BLaER1 treated with 17β-estradiol and CSF1 and Interleukin-3, amounts not matched to agents 10 nM and 100 nM (cell line): ENCODE data around the gene ROBO1.

ENCODE experiments used
- H3K27ac ChIP-seq, 11 experiments: shearing (Covaris generic); formaldehyde crosslinking; 2 replicates each; pipeline ENCODE4 v1.8.1; 2022
- H3K27me3 ChIP-seq, 11 experiments: shearing (Covaris generic); formaldehyde crosslinking; 2 replicates each; pipeline ENCODE4 v1.8.1; 2022
- H3K36me3 ChIP-seq, 11 experiments: shearing (Covaris generic); formaldehyde crosslinking; 2 replicates each; pipeline ENCODE4 v1.8.1; 2022
- H3K4me1 ChIP-seq, 10 experiments: shearing (Covaris generic); formaldehyde crosslinking; 2 replicates each; pipeline ENCODE4 v1.8.1; 2022
- H3K4me2 ChIP-seq, 11 experiments: shearing (Covaris generic); formaldehyde crosslinking; 2 replicates each; pipeline ENCODE4 v1.8.1; 2022
- H3K4me3 ChIP-seq, 10 experiments: shearing (Covaris generic); formaldehyde crosslinking; 2 replicates each; pipeline ENCODE4 v1.8.1; 2022
- H3K9ac ChIP-seq, 11 experiments: shearing (Covaris generic); formaldehyde crosslinking; 2 replicates each; pipeline ENCODE4 v1.8.1; 2022
- H3K9me3 ChIP-seq, 11 experiments: shearing (Covaris generic); formaldehyde crosslinking; replicated peaks in 1 of 11; 2 replicates each; pipeline ENCODE4 v1.8.1; 2022
- H4K20me1 ChIP-seq, 11 experiments: shearing (Covaris generic); formaldehyde crosslinking; 2 replicates each; pipeline ENCODE4 v1.8.1; 2022
- Cebpa-rat ChIP-seq, 11 experiments: shearing (Covaris generic); IDR thresholded peaks; 2 replicates each; pipeline ENCODE4 v1.8.1; 2022

The ROBO1 gene

GRCh38 chr3:79233431-79234060, 534.3 kb downstream of the ROBO1 start:
- no peak overlapping the region for H3K4me3 ChIP-seq
- no peak overlapping the region for H3K9ac ChIP-seq
- no peaks in the 10 kb centered on the region for H4K20me1 ChIP-seq
- H3K4me2 ChIP-seq: no peak overlapping the region
- no peak overlapping the region for H3K27ac ChIP-seq
- no peaks in the 10 kb centered on the region for H3K4me1 ChIP-seq
- no peaks in the 10 kb centered on the region for H3K36me3 ChIP-seq
- no peaks in the 10 kb centered on the region for H3K27me3 ChIP-seq
- H3K9me3 ChIP-seq: no peaks in the 10 kb centered on the region
- TF ChIP-seq Cebpa-rat (IDR thresholded peaks at IDR 0.05): no peak

GRCh38 chr3:79230266-79230665, 537.5 kb downstream of the ROBO1 start:
- H4K20me1 ChIP-seq: no peaks in the 10 kb centered on the region
- no peaks in the 10 kb centered on the region for H3K27me3 ChIP-seq
- no peak overlapping the region for H3K4me3 ChIP-seq
- H3K36me3 ChIP-seq: no peaks in the 10 kb centered on the region
- no peak for TF ChIP-seq Cebpa-rat (IDR thresholded peaks at IDR 0.05)
- no peak overlapping the region for H3K9ac ChIP-seq
- no peaks in the 10 kb centered on the region for H3K4me1 ChIP-seq
- no peaks in the 10 kb centered on the region for H3K9me3 ChIP-seq
- H3K4me2 ChIP-seq: no peak overlapping the region
- H3K27ac ChIP-seq: no peak overlapping the region

- Histone ChIP-seq H3K4me3 (no peak overlapping the region), H3K4me2 (no peak overlapping the region), H3K27me3 (no peaks in the 10 kb centered on the region), H3K4me1 (no peaks in the 10 kb centered on the region), H3K9ac (no peak overlapping the region), H4K20me1 (no peaks in the 10 kb centered on the region), H3K9me3 (no peaks in the 10 kb centered on the region), H3K36me3 (no peaks in the 10 kb centered on the region), H3K27ac (no peak overlapping the region)
- TF ChIP-seq Cebpa-rat (IDR thresholded peaks at IDR 0.05): no peak
Measured at GRCh38 chr3:79217096-79217495, 550.7 kb downstream of the ROBO1 start.

GRCh38 chr3:79215286-79215685, 552.5 kb downstream of the ROBO1 start:
- H3K36me3 ChIP-seq: no peaks in the 10 kb centered on the region
- no peak overlapping the region for H3K4me3 ChIP-seq
- no peaks in the 10 kb centered on the region for H3K4me1 ChIP-seq
- no peak for TF ChIP-seq Cebpa-rat (IDR thresholded peaks at IDR 0.05)
- H4K20me1 ChIP-seq: no peaks in the 10 kb centered on the region
- no peak overlapping the region for H3K9ac ChIP-seq
- H3K27ac ChIP-seq: no peak overlapping the region
- no peaks in the 10 kb centered on the region for H3K27me3 ChIP-seq
- H3K9me3 ChIP-seq: no peaks in the 10 kb centered on the region
- no peak overlapping the region for H3K4me2 ChIP-seq

GRCh38 chr3:79211586-79212359, 556.0 kb downstream of the ROBO1 start:
- Histone ChIP-seq H3K4me1 (no peaks in the 10 kb centered on the region), H3K9ac (no peak overlapping the region), H3K4me3 (no peak overlapping the region), H3K9me3 (no peaks in the 10 kb centered on the region), H3K27me3 (no peaks in the 10 kb centered on the region), H3K4me2 (no peak overlapping the region), H3K27ac (no peak overlapping the region), H4K20me1 (no peaks in the 10 kb centered on the region), H3K36me3 (no peaks in the 10 kb centered on the region)
- TF ChIP-seq Cebpa-rat (IDR thresholded peaks at IDR 0.05): no peak

- Histone ChIP-seq H3K4me3 (no peak overlapping the region), H3K27ac (no peak overlapping the region), H3K9me3 (no peaks in the 10 kb centered on the region), H3K36me3 (no peaks in the 10 kb centered on the region), H3K4me1 (no peaks in the 10 kb centered on the region), H3K4me2 (no peak overlapping the region), H4K20me1 (no peaks in the 10 kb centered on the region), H3K9ac (no peak overlapping the region), H3K27me3 (no peaks in the 10 kb centered on the region)
- TF ChIP-seq Cebpa-rat (IDR thresholded peaks at IDR 0.05): no peak
Measured at GRCh38 chr3:79204351-79204750, 563.4 kb downstream of the ROBO1 start.

GRCh38 chr3:79203144-79203519, 564.7 kb downstream of the ROBO1 start:
- H3K4me2 ChIP-seq: no peak overlapping the region
- H3K9ac ChIP-seq: no peak overlapping the region
- no peak overlapping the region for H3K27ac ChIP-seq
- H3K36me3 ChIP-seq: no peaks in the 10 kb centered on the region
- no peaks in the 10 kb centered on the region for H3K27me3 ChIP-seq
- H3K4me3 ChIP-seq: no peak overlapping the region
- H3K9me3 ChIP-seq: no peaks in the 10 kb centered on the region
- H4K20me1 ChIP-seq: no peaks in the 10 kb centered on the region
- no peaks in the 10 kb centered on the region for H3K4me1 ChIP-seq
- TF ChIP-seq Cebpa-rat (IDR thresholded peaks at IDR 0.05): no peak

- H3K9me3 ChIP-seq: 0 out of 22 replicates have a peak, but pooled peaks cover 0 to 2% (median 0%) of the 10 kb centered on the region in 11 experiments
- H3K9ac ChIP-seq: no peak overlapping the region
- TF ChIP-seq Cebpa-rat (IDR thresholded peaks at IDR 0.05): no peak
- no peaks in the 10 kb centered on the region for H3K4me1 ChIP-seq
- H3K27me3 ChIP-seq: no peaks in the 10 kb centered on the region
- H3K27ac ChIP-seq: no peak overlapping the region
- H3K4me3 ChIP-seq: no peak overlapping the region
- no peak overlapping the region for H3K4me2 ChIP-seq
- H3K36me3 ChIP-seq: no peaks in the 10 kb centered on the region
- no peaks in the 10 kb centered on the region for H4K20me1 ChIP-seq
Measured at GRCh38 chr3:79202471-79203143, 565.2 kb downstream of the ROBO1 start.

- no peaks in the 10 kb centered on the region for H3K4me1 ChIP-seq
- H3K27me3 ChIP-seq: no peaks in the 10 kb centered on the region
- no peak overlapping the region for H3K4me2 ChIP-seq
- no peak overlapping the region for H3K4me3 ChIP-seq
- no peak overlapping the region for H3K27ac ChIP-seq
- H4K20me1 ChIP-seq: no peaks in the 10 kb centered on the region
- TF ChIP-seq Cebpa-rat (IDR thresholded peaks at IDR 0.05): no peak
- no peaks in the 10 kb centered on the region for H3K36me3 ChIP-seq
- no peak overlapping the region for H3K9ac ChIP-seq
- peaks cover 0 to 7% (median 0%) of the 10 kb centered on the region in 11 experiments; a peak in 2 of 22 replicates for H3K9me3 ChIP-seq
Measured at GRCh38 chr3:79200456-79200855, 567.3 kb downstream of the ROBO1 start.
